Hepatocyte (in vitro differentiated cells): ENCODE measurements around the gene SLC25A33. TPM values are rescaled to one million over a fixed set of nuclear protein-coding genes. Genes with fewer than 3 reads are reported as not detected.
A peak's percentile ranks its signal among the peaks of the same experiment; 100 is the strongest.

Experiments
- DNase-seq: peaks from one replicate; pipeline ENCODE4 v3.0.0-alpha.2; 2016; ENCODE audit warnings: low spot score
- H2AFZ ChIP-seq: fragments of 200-600 bp; sonication (generic); 2 replicates; pipeline ENCODE4 v1.6.0; 2016; ENCODE audit warnings: antibody characterized with exemption, mild to moderate bottlenecking
- H3K27ac ChIP-seq: fragments of 200-600 bp; sonication (generic); 2 replicates; pipeline ENCODE4 v1.5.1; 2016; ENCODE audit warnings: mild to moderate bottlenecking
- H3K27me3 ChIP-seq: fragments of 200-600 bp; sonication (generic); 2 replicates; pipeline ENCODE4 v1.6.1; 2016
- H3K36me3 ChIP-seq: fragments of 200-600 bp; sonication (generic); replicated peaks from 2 replicates; pipeline ENCODE4 v1.5.1; 2016; ENCODE audit warnings: low read depth; ENCODE audit not compliant: insufficient read depth
- H3K4me1 ChIP-seq: fragments of 200-600 bp; sonication (generic); 2 replicates; pipeline ENCODE4 v1.5.1; 2016; ENCODE audit warnings: mild to moderate bottlenecking, moderate library complexity; ENCODE audit not compliant: insufficient read depth
- H3K4me2 ChIP-seq: fragments of 200-600 bp; sonication (generic); 2 replicates; pipeline ENCODE4 v1.6.0; 2016
- H3K4me3 ChIP-seq: fragments of 200-600 bp; sonication (generic); 2 replicates; pipeline ENCODE4 v1.5.1; 2016; ENCODE audit warnings: mild to moderate bottlenecking
- H3K79me2 ChIP-seq: fragments of 200-600 bp; sonication (generic); 2 replicates; pipeline ENCODE4 v1.6.0; 2017; ENCODE audit warnings: mild to moderate bottlenecking
- H3K9me2 ChIP-seq: fragments of 200-600 bp; sonication (generic); replicated peaks from 2 replicates; pipeline ENCODE4 v1.6.0; 2017; ENCODE audit warnings: mild to moderate bottlenecking; ENCODE audit not compliant: insufficient read depth
- H3K9me3 ChIP-seq: fragments of 200-600 bp; sonication (generic); 2 replicates; pipeline ENCODE4 v1.5.1; 2016; ENCODE audit warnings: low read depth, mild to moderate bottlenecking
- H4K20me1 ChIP-seq: fragments of 200-600 bp; sonication (generic); 2 replicates; pipeline ENCODE4 v1.6.0; 2016; ENCODE audit warnings: mild to moderate bottlenecking; ENCODE audit not compliant: insufficient read depth, poor library complexity, severe bottlenecking
- CTCF ChIP-seq: fragments of 200-600 bp; sonication (generic); IDR thresholded peaks from 2 replicates; pipeline ENCODE4 v1.5.1; 2016; ENCODE audit warnings: antibody characterized with exemption, mild to moderate bottlenecking; ENCODE audit not compliant: poor library complexity
- EZH2 ChIP-seq: fragments of 200-600 bp; sonication (generic); IDR thresholded peaks from 2 replicates; pipeline ENCODE4 v1.6.1; 2016; ENCODE audit warnings: antibody characterized with exemption, mild to moderate bottlenecking, borderline replicate concordance
- EZH2phosphoT487 ChIP-seq: fragments of 200-600 bp; sonication (generic); IDR thresholded peaks from one replicate; pipeline ENCODE4 v1.6.1; 2018; ENCODE audit warnings: antibody characterized with exemption, mild to moderate bottlenecking, low read depth, moderate library complexity; ENCODE audit not compliant: unreplicated experiment, severe bottlenecking
- WGBS: methylation state at CpG from one replicate; pipeline ENCODE4 v1.1.6; 2016; ENCODE audit warnings: low lambda C conversion rate; ENCODE audit errors: missing lambda C conversion rate; 5-methylcytosine and 5-hydroxymethylcytosine counted together
- polyA plus RNA-seq: library from polyadenylated mRNA; unstranded; fragments of >200 nt; fragmentation: Nextera tagmentation; extraction: Ambion mirVana; gene quantifications from 2 replicates; pipeline ENCODE4 v1.2.1, GENCODE V29; 2016
- total RNA-seq: library from RNA; depleted of rRNA; stranded (reverse); fragments of >200 nt; gene quantifications from 2 replicates; pipeline ENCODE4 v1.2.3, GENCODE V29; 2014

SLC25A33 gene
- total and polyA plus RNA-seq, 2 experiments from 2014 or later: 14.4 to 21.7 TPM

- Histone ChIP-seq H3K9me3 (no peaks in the 10 kb centered on the region), H4K20me1 (peaks cover 16% of the 10 kb centered on the region), H3K36me3 (no peaks in the 10 kb centered on the region), H2AFZ (no peak overlapping the region), H3K27me3 (no peaks in the 10 kb centered on the region), H3K4me1 (peaks cover 3% of the 10 kb centered on the region), H3K79me2 (peaks cover 22% of the 10 kb centered on the region), H3K27ac (no peak overlapping the region), H3K9me2 (no peaks in the 10 kb centered on the region), H3K4me2 (no peak overlapping the region), H3K4me3 (no peak overlapping the region)
- DNase-seq: no peak
- 89% methylated on average over 3 of the region's 3 CpGs for WGBS
- TF ChIP-seq CTCF (no peak), EZH2 (no peak), EZH2phosphoT487 (no peak)
Measured at GRCh38 chr1:9586147-9586766, 47.0 kb downstream of the SLC25A33 start.

- no peak for TF ChIP-seq EZH2
- TF ChIP-seq EZH2phosphoT487: no peak
- peak; percentile 86 for TF ChIP-seq CTCF
Measured at GRCh38 chr1:9588551-9589143, 49.4 kb downstream of the SLC25A33 start, which contains the start of gene TMEM201. Gene TMEM201 (plus strand): TSS chr1:9588911. CDS start chr1:9588931, 20 bp downstream.

GRCh38 chr1:9589144-9589718, 50.0 kb downstream of the SLC25A33 start:
- peaks cover 49% of the 10 kb centered on the region for H3K79me2 ChIP-seq
- no peaks in the 10 kb centered on the region for H3K9me2 ChIP-seq
- WGBS: under 1% methylated on average over 52 of the region's 63 CpGs
- peak; percentile 57 for DNase-seq
- H3K4me1 ChIP-seq: peaks cover 8% of the 10 kb centered on the region
- H3K27ac ChIP-seq: peak overlapping the region; percentile 62
- no peaks in the 10 kb centered on the region for H3K27me3 ChIP-seq
- TF ChIP-seq CTCF (no peak), EZH2 (no peak), EZH2phosphoT487 (no peak)
- peak overlapping the region; percentile 77 for H3K4me3 ChIP-seq
- H3K4me2 ChIP-seq: peak overlapping the region; percentile 95
- no peaks in the 10 kb centered on the region for H3K36me3 ChIP-seq
- H4K20me1 ChIP-seq: peaks cover 24% of the 10 kb centered on the region
- no peaks in the 10 kb centered on the region for H3K9me3 ChIP-seq
- peak overlapping the region; percentile 60 for H2AFZ ChIP-seq

More at GRCh38 chr1:9588551-9589143, 49.4 kb downstream of the SLC25A33 start, which contains the start of gene TMEM201:
- Histone ChIP-seq H3K9me2 (no peaks in the 10 kb centered on the region), H3K27ac (peak within 1 kb of the TSS; percentile 62), H3K27me3 (no peaks in the 10 kb centered on the region), H3K4me3 (peak within 1 kb of the TSS; percentile 77), H3K4me1 (peaks cover 8% of the 10 kb centered on the region), H4K20me1 (peaks cover 19% of the 10 kb centered on the region), H3K36me3 (no peaks in the 10 kb centered on the region), H3K9me3 (no peaks in the 10 kb centered on the region), H3K4me2 (peak within 1 kb of the TSS; percentile 95), H3K79me2 (peaks cover 43% of the 10 kb centered on the region), H2AFZ (peak within 1 kb of the TSS; percentile 60)
- WGBS: under 1% methylated on average over 39 of the region's 94 CpGs
- DNase-seq: peak; percentile 97
